GM12865 (cell line): ENCODE measurements around the gene WBP1.
A peak's percentile ranks its signal among the peaks of the same experiment; 100 is the strongest.

ENCODE experiments used
- DNase-seq: peaks from one replicate; pipeline ENCODE4 v3.0.0; 2010; ENCODE audit warnings: low read depth
- H3K4me3 ChIP-seq: 2 replicates; pipeline ENCODE4 v1.5.1; 2011; ENCODE audit warnings: mild to moderate bottlenecking, low read depth, low read length, control low read depth
- TF ChIP-seq, protein P1 (sequence below): IDR thresholded peaks from 2 replicates; pipeline ENCODE4 v1.5.1; 2011; ENCODE audit warnings: low read length, control low read depth, low read depth, inconsistent platforms; ENCODE audit not compliant: insufficient read depth; ENCODE audit errors: missing control alignments

WBP1 gene

GRCh38 chr2:74458132-74458937, at the start of gene WBP1:
Gene WBP1, plus strand, starts transcription at chr2:74458438. Its CDS starts 165 bp downstream, at chr2:74458603.
- DNase-seq: peak; percentile 100
- TF ChIP-seq, protein P1, sequence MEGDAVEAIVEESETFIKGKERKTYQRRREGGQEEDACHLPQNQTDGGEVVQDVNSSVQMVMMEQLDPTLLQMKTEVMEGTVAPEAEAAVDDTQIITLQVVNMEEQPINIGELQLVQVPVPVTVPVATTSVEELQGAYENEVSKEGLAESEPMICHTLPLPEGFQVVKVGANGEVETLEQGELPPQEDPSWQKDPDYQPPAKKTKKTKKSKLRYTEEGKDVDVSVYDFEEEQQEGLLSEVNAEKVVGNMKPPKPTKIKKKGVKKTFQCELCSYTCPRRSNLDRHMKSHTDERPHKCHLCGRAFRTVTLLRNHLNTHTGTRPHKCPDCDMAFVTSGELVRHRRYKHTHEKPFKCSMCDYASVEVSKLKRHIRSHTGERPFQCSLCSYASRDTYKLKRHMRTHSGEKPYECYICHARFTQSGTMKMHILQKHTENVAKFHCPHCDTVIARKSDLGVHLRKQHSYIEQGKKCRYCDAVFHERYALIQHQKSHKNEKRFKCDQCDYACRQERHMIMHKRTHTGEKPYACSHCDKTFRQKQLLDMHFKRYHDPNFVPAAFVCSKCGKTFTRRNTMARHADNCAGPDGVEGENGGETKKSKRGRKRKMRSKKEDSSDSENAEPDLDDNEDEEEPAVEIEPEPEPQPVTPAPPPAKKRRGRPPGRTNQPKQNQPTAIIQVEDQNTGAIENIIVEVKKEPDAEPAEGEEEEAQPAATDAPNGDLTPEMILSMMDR: no peak
- peak within 1 kb of the TSS; percentile 100 for H3K4me3 ChIP-seq

DNA sequence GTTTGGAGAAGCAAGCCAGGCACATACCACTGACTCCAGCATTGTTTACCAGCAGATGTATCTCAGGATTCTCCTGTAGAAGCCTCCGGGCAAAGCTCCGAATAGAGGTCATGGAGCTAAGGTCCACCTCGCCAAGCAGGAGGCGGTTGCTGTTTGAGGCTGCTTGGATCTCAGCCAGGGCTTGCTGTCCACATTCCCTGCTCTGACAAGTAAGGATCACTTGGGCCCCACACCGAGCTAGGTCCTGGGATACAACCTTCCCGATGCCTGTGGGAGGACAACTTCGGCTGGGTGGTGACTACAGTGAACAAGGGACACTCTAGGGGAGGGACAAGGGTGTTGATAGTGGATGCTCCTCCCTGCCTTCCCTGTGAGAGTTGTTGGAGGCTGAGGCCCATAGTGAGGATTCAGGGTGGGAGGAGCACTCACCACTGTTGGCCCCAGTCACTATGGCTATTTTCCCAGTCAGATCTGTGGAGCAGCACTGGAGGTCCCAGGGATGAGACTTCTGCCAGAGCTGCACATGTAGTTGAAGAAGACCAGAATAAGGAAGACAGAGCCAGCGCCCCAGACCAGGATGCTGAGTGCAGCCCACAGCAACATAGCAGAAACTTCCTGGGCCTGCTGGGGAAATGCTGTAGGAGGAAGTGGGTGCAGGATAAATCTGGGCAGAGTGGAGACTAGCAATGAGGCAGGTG, 45.1 kb upstream of the WBP1 start:
- TF ChIP-seq, protein P1: no peak
- no peak overlapping the region for H3K4me3 ChIP-seq
- DNase-seq: no peak

- no peak for DNase-seq
- TF ChIP-seq, protein P1: no peak
- no peak overlapping the region for H3K4me3 ChIP-seq
Measured at GRCh38 chr2:74414441-74414840, 43.8 kb upstream of the WBP1 start.

DNA sequence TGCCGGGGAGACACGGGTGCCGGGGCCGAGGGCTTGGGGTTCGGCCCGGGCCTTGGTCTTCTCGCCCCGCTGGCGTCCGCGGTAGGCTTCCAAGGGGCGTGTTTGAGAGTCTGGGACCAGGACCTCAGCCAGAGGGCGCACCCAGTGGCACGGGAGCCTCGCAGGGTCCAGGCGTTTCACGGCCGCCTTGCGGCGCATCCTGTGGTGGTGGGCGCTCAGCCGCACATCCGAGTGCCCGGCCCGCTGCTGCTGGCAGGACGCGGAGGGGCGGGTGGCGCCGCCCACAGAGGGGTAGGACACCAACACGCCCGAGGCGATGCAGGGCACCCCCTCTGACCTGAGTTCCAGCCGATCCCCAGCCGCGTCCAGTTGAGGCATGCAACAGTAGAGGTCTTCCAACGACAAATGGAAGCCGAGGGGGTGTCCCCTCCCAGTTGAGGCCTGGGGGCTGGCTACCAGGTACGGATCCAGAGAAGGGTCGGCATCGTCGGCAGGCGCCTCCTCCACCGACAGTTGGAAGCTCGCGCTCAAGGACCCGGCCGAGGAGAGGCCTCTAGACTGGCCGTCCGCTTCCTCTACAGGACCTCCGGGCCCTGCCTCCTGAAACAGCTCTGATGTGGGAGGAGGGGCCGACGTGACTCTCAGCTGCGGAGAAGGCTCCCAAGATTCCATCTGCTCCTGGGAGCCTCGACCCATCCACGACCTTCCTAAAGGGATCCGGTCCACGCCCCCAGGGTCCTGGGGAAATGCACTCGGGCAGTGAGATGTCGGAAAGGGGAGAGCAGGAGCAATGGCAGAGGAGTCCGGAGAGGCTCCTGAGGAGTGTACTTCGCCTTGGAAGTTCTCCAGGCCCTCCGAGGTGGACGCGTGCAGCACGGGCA, 43.1 kb upstream of the WBP1 start:
- no peak for DNase-seq
- no peak overlapping the region; the same call in 1 of the 2 replicates for H3K4me3 ChIP-seq
- TF ChIP-seq, protein P1: no peak

- no peak overlapping the region for H3K4me3 ChIP-seq
- no peak for DNase-seq
- TF ChIP-seq, protein P1: no peak
Measured at GRCh38 chr2:74415762-74416395, 42.4 kb upstream of the WBP1 start.

DNA sequence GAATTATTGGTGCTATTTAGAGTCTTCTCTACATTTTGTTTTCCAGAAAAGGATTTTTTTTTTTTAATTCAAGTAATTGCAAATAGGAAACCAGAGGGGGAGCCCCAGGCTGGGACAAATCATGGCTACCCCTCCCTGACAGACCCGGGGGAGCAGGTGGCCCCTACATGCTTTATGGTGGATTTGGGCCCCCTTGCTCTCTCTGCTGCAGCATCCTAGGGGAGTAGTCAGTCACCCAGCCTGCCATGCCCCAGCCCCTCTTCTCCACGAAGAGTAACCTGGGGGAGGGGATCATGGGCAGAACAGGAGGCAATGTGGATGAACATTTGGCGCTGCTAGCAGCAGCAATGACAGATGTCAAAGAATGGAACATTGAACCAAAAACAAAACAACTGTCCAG, 41.5 kb upstream of the WBP1 start:
- no peak overlapping the region for H3K4me3 ChIP-seq
- TF ChIP-seq, protein P1: no peak
- DNase-seq: no peak
